ENCODE results near the gene GANAB.

GANAB gene

DNA sequence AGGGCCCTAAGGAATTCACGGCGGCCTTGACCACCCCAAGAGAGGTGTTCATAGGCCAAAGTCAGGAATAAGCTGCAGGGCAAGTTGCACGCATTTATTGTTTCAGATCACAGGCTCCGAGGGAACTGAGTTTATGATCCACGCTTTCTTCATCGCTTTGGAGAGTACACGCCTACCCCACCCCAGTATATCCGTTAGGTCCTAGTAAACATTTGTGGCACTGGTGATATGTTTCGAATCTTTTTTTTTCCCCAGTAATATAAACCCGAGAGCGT, 805 bp downstream of the GANAB start:
- H3K4me3 ChIP-seq (replicated peaks; ENCODE audit: low read depth, low read length): peak overlapping the region; percentile 99
- no peak for DNase-seq (ENCODE audit: extremely low read depth, insufficient read length)
- TF ChIP-seq, protein P1, sequence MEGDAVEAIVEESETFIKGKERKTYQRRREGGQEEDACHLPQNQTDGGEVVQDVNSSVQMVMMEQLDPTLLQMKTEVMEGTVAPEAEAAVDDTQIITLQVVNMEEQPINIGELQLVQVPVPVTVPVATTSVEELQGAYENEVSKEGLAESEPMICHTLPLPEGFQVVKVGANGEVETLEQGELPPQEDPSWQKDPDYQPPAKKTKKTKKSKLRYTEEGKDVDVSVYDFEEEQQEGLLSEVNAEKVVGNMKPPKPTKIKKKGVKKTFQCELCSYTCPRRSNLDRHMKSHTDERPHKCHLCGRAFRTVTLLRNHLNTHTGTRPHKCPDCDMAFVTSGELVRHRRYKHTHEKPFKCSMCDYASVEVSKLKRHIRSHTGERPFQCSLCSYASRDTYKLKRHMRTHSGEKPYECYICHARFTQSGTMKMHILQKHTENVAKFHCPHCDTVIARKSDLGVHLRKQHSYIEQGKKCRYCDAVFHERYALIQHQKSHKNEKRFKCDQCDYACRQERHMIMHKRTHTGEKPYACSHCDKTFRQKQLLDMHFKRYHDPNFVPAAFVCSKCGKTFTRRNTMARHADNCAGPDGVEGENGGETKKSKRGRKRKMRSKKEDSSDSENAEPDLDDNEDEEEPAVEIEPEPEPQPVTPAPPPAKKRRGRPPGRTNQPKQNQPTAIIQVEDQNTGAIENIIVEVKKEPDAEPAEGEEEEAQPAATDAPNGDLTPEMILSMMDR (IDR thresholded peaks at IDR 0.05; ENCODE audit: insufficient read depth, low read length, poor library complexity, severe bottlenecking): no peak
- peaks cover 19% of the 10 kb centered on the region for H3K36me3 ChIP-seq (ENCODE audit: control insufficient read depth, insufficient read depth, low read length)
- no peaks in the 10 kb centered on the region for H3K27me3 ChIP-seq (replicated peaks; ENCODE audit: control insufficient read depth, insufficient read depth, low read length)

DNA sequence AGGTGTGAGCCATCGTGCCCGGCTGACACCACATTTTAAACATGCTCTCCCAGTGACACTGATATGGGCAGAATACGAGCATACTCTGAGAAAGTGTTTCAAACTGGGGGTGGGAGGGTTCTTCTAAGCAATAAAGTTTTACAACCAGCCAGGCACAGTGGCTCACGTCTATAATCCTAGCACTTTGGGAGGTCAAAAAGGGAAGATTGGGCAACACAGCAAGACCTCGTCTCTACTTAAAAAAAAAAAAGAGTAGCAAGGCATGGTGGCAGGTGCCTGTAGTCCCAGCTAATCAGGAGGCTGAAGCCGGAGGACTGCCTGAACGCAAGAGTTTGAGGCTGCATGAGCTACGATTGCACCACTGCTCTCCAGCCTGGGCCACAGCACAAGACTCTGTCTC, 2.2 kb downstream of the GANAB start:
- H3K4me3 ChIP-seq (replicated peaks; ENCODE audit: low read depth, low read length): no peak overlapping the region
- TF ChIP-seq, protein P1 (IDR thresholded peaks at IDR 0.05; ENCODE audit: insufficient read depth, low read length, poor library complexity, severe bottlenecking): no peak
- H3K36me3 ChIP-seq (ENCODE audit: control insufficient read depth, insufficient read depth, low read length): peaks cover 17% of the 10 kb centered on the region
- H3K27me3 ChIP-seq (replicated peaks; ENCODE audit: control insufficient read depth, insufficient read depth, low read length): no peaks in the 10 kb centered on the region
- no peak for DNase-seq (ENCODE audit: extremely low read depth, insufficient read length)

DNA sequence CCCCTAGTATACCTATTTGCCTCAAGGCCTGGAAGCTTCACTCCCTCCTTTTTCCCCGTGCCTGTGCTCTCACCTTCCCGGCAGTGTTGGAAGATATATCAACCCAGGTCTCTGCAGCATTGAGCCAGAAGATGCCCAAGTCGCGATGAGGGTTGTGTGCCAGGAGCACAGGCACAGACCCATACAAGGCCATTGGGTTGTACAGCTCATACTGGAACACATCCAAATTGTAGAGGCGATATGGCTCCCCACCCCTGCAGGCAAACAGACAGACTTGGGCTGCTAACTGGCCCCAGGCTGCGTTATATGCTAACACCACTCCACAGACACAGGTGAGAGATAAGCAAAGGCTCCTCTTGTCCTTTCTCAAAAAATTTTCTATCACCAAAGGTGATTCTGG, 13.9 kb downstream of the GANAB start:
- TF ChIP-seq, protein P1 (IDR thresholded peaks at IDR 0.05; ENCODE audit: insufficient read depth, low read length, poor library complexity, severe bottlenecking): no peak
- Histone ChIP-seq H3K27me3 (replicated peaks; ENCODE audit: control insufficient read depth, insufficient read depth, low read length) (no peaks in the 10 kb centered on the region), H3K36me3 (ENCODE audit: control insufficient read depth, insufficient read depth, low read length) (peaks cover 61% of the 10 kb centered on the region), H3K4me3 (replicated peaks; ENCODE audit: low read depth, low read length) (no peak overlapping the region)
- no peak for DNase-seq (ENCODE audit: extremely low read depth, insufficient read length)

DNA sequence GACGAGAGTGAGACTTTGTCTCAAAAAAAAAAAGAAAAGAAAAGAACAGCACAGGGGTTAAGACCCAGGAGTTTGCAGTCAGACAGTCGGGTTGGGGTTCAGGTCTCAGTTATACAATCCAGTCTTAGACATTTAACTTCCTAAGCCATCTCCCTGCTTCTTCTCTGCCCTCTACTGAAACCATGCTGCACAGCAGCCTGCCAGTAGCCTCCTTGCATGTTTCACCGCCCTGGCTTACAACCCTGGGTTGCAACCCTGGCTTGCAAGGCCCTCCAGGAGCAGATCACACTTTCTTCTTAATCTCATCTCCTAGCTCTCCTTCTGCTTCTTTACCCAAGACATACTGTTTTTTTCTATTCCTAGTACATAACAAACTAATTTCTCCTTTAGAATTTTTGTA, 18.7 kb downstream of the GANAB start:
- Histone ChIP-seq H3K27me3 (replicated peaks; ENCODE audit: control insufficient read depth, insufficient read depth, low read length) (no peaks in the 10 kb centered on the region), H3K36me3 (ENCODE audit: control insufficient read depth, insufficient read depth, low read length) (peaks cover 50% of the 10 kb centered on the region), H3K4me3 (replicated peaks; ENCODE audit: low read depth, low read length) (no peak overlapping the region)
- TF ChIP-seq, protein P1 (IDR thresholded peaks at IDR 0.05; ENCODE audit: insufficient read depth, low read length, poor library complexity, severe bottlenecking): no peak
- DNase-seq (ENCODE audit: extremely low read depth, insufficient read length): no peak

DNA sequence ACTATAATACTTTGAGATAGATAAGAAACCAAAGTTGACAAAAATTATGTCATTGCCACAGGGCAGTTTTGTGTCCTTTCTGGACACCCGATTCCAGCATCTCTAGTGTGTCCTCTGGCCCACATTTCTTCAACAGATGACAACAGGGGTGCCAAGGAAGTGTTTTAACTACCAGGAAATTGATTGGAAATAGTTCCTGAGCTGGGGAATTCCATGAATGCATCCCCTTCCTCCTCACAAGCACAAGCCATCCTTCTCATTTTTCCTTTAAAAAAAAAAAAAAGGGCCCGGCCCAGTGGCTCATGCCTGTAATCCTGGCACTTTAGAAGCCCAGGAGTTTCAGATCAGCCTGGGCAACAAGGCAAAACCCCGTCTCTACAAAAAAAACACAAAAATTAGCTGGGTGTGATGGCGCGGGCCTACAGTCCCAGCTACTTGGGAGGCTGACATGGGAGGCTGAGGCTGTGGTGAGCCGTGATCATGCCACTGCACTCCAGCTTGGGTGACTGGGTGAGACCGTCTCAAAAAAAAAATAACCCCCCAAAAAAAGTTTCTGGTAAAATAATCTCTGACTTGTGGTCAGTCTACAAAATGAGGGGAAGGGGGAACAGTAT, 23.8 kb downstream of the GANAB start:
- TF ChIP-seq, protein P1 (IDR thresholded peaks at IDR 0.05; ENCODE audit: insufficient read depth, low read length, poor library complexity, severe bottlenecking): no peak
- Histone ChIP-seq H3K4me3 (replicated peaks; ENCODE audit: low read depth, low read length) (no peak overlapping the region), H3K27me3 (replicated peaks; ENCODE audit: control insufficient read depth, insufficient read depth, low read length) (no peaks in the 10 kb centered on the region), H3K36me3 (ENCODE audit: control insufficient read depth, insufficient read depth, low read length) (peaks cover 16% of the 10 kb centered on the region)
- DNase-seq (ENCODE audit: extremely low read depth, insufficient read length): no peak

Data from GM06990 (cell line).